Suppressor macrophage treated with lipopolysaccharide for 4 hours (primary cell): Measurements from ENCODE around the gene SMURF1.

Experiments used
- DNase-seq: peaks from one replicate; pipeline ENCODE4 v3.0.0-alpha.2; 2020

Gene SMURF1

GRCh38 chr7:98981701-98982100, 162.2 kb downstream of the SMURF1 start:
- DNase-seq = no peak

- DNase-seq = no peak
Measured at GRCh38 chr7:98978672-98979071, 165.2 kb downstream of the SMURF1 start.
